UCSD-AML1 (cell line): ENCODE data around the gene TRIO.

Experiments used
- DNase-seq: peaks from one replicate; lab custom pipeline; 2025; ENCODE audit not compliant: unreplicated experiment; lab: John Stamatoyannopoulos, UW

TRIO gene

DNA sequence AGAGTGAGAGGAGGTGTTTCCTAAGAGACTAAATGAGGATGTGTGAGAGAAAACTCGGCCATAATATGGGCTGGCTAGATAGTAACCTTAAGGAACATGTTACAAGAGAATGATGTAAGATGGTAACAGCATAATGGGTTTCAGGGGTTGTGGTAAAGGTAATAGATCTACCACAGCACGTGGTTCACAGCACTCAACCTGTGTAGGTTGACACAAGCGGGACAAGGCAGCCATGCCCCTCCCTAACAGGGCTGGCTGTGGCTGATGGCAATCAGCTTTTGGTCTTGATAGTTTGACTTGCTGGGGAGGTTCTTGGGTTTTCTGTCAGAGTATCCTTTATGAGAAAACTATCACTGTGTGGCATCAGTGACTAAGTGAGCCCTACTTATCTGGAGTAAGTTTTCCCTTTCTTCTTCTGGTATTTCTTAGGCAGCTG lies 138.6 kb downstream of the TRIO start:
- DNase-seq, result no peak

DNA sequence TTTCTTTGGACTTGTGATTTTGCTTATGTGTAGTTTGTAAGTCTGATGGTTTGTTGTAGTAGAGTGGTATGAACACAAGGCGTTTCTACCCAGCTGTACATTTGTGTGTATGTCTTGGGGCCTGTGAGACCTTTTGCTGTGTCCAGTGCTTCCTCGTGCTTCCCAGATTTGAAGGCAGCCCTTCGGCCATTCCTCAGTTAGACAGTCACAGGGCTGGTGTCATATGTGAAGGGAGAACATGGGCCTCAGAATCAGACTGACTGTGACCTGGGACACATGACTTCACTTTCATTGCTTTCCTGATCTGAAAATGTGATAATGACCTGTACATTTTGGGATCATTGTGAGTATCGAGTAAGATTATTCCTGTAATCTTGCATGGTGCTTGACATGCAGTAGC lies 140.0 kb downstream of the TRIO start:
- DNase-seq, result no peak

DNA sequence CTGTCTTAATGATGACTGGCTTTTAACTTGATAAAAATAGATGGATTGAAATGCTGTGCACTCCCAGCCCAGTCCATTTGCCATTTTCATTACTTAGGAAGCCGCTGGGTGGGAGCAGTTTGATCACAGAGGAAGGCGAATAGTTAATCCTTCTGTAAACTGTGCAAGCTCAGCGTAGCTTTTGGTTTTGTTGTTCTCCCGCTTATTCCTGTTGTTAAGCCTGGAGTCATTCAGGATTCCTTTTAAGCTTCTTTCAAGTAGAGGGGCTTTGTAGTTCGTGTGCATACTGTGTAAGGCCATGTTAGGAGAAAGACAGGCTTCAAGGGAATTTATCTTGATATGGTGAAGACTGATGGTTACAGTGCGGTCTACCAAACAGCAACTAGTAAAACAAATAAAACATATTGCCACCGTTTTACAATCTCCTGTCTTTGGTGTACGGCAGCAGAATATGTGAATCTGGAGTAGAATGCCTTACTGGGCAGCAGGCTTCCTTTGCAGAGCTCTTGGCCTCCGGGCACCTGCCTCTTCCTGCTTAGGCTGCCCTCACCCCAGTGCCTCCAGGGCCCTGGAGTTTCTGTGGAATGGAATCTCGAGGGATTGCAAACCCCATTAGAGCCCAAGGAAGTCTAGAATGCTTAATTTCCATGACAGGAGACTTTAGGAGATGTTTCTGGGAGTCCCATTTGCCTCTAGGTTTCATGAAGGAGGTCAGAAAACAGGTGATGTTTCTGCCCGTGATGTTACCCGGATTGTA lies 141.4 kb downstream of the TRIO start:
- no peak for DNase-seq

DNA sequence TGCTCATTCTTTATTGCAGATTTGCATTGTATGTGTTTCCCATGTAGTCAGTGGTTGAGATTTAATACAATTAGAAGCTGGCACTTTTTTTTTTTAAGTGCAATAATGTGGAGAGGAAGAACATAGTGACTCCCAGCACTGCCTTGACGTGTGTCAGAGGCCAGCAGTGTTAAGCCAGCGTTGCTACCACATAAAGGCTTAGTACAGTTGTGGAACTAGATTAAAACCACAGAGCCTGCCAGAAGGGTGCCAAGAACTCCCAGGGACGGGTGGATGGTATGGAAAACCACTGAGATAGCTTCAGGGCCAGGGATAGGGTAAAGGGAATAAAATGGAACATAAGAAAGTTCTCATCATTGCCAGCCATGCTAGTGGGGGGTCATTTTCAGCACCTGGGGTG lies 142.9 kb downstream of the TRIO start:
- DNase-seq, result no peak

DNA sequence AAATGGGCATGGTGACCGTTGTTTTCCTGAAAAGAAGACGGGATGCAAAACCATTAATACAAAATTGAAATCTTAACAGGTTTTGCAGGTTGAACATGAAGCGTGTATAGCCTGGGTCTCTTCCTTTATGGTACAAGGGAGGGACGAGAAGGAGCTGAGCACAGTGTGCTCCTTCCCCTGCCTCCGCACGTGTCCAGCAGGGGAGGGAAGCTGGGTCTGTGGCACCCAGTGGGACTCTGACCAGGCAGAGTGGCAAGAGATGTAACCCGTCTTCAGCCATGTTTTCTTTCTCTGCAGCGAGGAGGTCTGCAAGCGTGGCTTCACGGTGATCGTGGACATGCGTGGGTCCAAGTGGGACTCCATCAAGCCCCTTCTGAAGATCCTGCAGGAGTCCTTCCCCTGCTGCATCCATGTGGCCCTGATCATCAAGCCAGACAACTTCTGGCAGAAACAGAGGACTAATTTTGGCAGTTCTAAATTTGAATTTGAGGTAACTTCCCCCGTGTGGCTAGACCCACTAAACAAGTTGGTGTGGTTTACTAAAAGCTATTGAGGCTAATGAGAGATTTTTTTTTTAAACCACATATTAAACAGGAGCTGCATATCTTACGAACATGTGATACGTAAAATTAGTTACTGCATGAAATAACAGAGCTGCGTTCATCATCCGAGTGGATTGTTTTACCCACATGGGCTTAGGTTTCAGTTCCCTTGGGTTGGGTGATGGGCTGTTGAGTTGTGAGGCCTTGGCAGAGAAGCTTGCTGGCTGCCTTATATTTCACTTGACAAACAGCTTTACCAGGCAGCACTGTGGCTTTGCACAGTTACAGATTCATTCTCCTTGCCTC lies 143.7 kb downstream of the TRIO start:
- no peak for DNase-seq

DNA sequence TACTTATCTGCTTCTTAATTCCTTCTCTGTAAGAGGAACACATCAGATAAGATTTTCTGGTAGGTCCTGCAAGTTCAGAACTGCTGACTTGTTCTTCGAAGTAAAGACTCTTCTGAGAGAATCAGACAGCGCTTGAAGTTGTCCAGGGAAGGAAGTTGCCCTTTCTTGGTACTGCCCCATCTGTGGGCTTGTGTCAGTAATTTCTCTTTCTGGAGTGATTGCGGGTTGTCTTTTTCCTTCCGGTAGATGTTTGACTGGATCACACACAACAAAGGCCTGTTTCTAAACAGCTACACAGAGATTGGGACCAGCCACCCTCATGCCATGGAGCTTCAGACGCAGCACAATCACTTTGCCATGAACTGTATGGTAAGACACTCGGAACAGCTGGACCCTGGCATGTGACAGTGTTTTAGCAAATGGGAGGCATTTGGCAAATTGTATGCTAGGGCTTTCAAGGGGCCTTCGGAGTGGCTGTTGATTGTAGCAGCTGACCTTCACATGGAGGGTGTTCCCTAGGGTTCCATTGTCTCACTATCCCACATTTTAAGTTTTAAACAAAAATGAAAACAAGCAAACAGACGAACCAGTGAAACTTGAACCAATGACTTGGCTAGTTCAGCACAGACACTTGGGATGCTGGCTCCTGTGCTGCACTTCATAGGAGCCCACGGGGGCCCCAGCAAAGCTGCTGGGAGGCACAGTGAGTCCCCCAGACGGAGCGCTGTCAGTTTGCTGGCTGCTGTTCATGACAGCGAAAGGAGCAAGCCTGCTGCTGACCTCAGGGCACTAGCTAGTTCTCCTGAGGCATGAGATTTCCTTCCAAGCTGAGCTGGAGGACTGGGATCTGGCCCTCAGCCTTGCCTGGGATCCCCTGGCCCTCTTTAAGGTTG lies 149.9 kb downstream of the TRIO start:
- no peak for DNase-seq

DNA sequence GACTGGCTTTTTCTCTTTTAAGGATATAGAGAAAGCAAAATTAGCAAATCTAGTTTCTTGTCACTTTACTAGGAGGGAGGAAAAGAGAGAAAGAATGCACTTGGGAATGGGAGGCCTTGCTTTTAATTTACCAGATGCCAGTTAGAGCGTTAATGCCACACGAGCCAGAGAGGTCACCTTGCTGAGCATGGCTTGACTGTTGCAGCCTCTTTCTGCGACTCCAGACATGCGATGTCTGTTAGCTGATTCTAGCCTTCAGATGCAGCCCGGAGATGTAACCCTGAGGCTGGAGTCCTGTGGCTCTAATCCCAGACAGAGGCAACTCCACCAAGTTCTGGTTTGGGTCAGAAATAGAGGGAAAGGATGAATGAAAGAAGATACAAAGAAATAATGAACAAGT lies 152.5 kb downstream of the TRIO start:
- no peak for DNase-seq

DNA sequence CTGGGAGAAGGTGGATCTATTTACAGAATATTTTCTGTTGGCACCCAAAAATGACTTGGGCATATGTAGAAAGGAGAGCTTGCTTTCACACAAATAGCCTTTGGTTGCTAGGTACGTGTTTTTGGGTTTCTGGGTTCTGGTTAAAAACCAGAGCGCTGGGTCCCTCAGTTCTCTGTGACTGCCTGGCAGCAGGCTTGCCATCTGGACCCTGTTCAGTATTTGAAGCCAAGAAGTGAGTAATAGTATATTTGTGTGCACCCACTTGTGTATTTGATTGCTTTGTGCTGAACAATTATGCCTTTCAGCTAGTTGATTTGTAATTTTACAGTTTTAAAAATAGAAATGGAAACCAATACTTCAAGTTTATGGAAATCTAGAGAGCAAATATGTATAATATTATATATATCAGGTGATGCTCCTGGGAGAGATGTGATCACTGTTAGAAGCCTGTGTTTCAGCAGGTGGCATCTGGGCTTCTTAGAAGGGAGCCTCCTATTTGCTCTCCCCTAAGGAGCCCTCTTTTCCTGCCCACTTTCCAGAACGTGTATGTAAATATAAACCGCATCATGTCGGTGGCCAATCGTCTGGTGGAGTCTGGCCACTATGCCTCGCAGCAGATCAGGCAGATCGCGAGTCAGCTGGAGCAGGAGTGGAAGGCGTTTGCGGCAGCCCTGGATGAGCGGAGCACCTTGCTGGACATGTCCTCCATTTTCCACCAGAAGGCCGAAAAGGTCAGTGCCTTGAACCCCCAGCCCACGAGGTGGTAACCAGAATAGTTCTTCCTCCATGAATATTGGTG lies 153.6 kb downstream of the TRIO start:
- no peak for DNase-seq

DNA sequence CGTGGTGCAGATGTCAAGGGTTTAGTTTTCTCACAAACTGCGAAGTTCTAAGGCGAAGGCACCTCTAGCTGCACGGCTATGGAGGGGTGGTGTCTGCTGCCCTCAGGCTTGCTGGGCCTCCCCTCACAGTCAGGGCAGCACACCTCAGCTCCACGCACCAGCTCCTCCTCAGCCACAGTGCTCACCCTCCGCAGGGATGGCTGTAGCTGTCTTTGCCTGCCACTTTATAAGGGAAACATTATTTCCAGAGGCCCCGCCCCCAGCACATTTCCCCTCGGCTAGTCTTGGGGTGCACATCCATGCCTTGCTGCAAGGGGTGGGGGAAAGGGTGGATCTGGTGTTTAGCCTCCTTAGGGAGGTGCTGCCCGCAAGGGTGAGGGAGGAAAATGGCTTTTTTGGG lies 154.6 kb downstream of the TRIO start:
- no peak for DNase-seq

DNA sequence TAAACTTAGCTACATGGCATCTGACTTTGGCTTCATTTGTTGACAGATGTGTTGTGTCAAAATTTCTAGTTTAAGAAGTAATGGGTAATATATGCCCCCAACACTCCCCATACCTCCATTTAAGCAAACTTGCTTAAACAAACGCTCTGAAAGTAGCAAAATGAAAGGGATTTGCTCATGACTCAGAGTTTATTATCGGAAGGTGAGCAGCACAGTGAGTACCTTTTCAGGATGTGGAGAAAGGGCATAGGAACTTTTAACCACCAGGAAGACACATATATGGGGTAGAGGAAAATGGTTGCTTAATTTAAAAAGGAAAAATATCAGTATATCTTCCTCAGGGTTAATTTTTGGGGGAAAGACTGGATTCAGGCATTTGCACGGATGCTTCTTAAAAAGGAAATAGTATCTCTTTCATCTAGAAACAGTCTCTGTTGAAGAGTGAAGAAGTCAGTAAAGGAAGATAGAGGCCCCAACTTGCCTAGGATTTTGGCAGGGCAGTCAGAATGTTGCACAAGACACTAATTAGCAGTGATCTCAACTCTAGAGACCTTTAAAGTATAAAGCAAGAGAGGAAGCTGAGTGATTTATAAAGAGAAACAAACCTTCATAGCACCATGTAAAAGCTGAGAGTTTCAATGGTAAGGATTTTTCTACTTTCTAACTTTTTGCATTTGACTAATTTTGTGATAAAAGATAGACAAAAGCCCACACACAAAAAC lies 155.1 kb downstream of the TRIO start:
- DNase-seq, result no peak

DNA sequence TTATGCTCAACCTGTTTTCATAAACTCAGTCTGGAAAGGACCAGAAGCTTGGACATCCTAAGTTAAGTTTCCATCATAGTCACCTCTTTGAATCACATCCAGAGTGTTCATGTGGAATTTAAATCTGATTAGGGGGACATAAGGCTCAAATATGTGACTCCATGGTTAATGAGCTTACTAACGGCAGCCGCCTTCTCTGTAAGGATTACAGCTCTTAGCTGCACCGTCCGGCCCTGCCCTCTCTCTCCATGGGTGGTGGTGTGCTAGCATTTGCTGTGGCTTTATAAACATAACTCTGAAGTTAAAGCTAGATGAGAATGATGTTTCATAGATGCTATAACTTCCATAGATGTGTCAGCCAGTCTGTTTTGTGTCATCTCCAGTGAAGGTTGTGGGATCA lies 156.5 kb downstream of the TRIO start:
- no peak for DNase-seq

DNA sequence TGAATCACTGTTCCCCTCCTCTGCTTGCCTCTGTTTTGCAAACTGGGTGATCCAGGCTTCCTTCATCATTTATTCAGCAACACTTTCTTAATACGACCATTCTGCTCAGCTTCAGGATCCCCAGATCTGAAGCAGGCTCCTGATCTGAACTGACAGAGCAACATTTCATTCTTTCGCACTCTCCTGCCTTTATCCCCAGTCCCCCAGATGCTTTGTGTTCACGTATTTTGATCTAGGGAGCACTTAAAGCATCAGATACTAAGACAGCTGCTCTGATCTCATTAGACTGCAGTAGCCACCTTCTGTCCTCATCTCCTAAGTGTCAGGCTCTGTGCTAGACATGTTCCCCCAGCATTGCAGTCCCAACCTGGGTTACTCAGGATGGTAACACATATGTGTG lies 158.0 kb downstream of the TRIO start:
- no peak for DNase-seq

DNA sequence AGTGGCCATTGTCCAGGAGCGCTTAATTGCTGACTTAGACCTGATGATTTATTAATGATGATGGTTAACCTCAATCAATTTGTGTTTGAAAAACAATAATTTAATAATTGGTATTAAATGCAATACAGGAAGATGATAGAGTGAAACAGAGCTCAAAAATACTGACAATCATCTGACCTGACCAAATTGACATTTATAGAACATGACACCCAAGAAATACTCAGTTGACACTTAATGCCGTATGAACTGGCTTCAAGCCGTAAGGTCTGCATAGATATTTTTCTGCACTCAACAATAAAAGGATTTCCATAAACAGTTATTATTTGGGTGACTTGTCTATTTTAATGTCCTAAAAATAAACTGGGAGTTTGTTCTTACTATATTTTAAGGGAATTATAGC lies 159.2 kb downstream of the TRIO start:
- no peak for DNase-seq

DNA sequence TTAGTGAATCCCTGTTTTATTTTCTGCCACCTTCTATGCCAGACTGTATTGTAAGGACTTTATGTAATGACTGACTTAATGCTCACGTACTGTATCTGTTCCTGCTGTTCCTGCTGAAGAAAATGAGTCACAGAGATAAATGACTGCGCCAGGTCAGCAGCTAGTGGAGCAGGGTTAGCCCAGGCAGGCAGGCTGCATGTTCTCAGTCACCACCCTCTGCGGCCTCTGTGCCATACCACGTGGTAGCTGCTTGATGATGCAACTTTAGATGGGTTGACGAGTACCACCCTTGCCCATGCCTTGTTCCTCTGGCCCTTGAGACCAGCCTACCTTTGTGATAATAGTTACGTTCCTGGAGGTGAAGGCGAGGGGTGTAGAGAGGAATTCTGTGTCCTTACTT lies 161.9 kb downstream of the TRIO start:
- DNase-seq, result no peak

DNA sequence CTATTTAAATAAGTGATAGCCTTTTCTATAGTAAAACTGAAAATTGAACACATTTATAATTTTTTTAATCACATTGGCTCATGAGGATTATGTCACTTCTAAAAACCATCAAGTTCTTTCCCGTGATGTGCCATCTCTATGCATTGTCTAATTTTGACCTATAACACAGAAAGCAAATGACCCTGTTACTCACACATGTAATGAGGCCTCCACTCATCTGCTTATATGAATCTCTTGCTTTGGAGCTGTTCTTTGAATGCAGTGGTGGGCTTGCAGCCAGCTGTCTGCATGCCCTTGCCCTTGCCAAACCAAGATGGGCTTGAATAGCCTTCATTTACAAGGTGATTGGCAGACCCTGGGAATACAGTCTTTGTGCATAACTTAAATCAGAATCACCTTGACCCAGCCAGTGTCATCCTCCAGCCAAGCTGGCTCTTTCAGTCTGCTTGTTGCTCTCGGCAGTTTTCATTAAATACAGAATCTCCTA lies 163.2 kb downstream of the TRIO start:
- DNase-seq, result no peak

DNA sequence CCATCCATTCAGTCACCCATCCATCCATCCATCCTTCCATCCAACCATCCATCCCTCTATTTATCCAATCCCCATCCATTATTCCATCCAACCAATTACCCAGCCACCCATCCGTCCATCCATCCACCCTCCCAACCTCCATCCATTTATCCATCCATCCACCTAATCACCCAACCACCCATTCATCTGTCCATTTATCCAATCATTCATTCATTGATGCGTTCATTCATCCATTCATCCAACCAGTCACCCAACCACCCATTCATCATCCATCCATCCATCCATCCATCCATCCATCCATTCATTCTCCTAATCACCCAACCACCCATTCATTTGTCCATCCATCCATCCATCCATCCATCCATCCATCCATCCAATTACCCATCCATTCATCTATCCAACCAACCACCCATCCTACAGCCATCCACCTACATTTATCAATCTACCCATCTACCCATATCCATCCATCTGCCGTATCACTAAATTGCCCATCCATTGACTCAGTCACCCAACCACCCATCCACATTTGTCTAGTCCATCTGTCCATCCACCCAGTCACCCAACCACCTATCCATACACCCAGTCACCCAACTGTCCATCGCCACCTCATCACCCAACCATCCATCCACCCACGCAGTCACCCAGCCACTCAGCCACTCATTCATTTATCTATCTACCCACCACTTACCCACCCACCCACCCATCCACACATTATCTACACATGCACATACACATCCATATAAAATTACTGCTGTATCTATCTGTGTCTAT lies 165.4 kb downstream of the TRIO start:
- no peak for DNase-seq

DNA sequence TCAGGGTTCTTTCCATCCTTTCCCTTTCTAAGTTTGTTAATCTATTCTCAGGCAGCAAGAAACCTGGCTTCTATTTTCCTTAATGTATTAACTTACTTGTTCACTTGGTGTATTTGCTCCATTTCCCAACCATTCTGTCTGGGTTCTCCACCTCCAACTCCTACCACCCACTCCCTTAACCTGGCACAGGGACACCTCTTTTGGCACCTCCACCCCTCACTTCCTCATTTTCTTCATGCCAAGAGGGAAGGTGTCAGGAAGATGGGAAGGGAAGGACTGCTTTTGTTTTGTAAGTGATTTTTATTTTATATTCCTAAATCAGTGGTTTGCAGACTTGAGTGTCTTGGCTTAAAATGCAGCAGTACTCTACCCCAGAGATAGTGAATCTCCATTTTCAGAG lies 166.1 kb downstream of the TRIO start:
- DNase-seq, result no peak

DNA sequence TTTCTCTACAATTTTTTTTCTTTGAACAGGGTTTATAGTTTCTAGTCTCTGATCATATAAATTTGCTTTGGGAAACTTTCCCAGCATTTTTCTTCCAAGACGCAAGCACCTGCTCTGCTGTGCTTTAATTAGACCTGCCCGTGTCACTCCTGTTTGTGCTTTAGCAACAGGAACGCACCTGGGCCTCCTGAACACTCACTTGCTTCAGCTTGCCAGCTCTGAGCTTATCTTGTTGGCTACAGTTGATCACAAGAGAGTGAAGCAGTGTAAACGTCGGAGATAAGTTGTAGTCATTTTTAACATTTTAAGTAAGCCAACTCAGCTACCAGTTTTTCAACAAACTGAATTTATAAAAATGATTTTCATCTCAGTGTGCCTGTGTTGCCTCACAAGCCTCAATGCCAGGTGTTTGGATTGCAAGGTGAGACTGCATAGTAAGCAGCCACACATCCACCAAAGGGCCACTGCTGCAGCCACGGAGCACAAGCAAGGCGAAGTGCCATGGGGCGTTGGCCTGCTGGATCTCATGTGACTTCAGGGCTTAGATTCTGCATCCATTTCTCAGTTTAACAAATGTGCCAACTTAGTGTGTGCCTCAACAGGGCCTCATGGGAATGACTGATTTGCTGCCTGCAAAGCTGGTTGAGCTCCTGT lies 166.9 kb downstream of the TRIO start:
- DNase-seq, result no peak

DNA sequence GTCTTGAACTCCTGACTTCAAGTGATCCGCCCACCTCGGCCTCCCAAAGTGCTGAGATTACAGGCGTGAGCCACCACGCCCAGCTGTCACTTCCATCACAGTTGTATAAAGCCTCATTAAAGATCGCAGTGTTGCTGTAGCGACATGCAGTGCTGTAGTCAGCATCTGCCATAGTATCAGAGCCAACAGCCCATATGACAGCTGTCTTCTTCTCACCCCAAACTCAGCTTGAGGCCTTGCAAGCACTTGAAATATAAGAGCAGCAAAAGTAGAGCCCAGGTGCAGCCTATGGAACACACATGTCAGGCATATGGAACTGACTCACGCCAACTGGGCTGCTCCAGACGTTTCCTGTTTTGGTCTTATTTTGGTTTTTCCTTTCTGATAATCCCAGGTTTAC lies 167.8 kb downstream of the TRIO start:
- DNase-seq, result no peak
